HG02840 (cell line): ENCODE measurements around the gene GAPDH.
"Not testable (repeated sequence)": the region's sequence is repeated elsewhere in the genome, so short reads cannot be mapped to it uniquely, and the experiment has no call there.

Experiments
- ATAC-seq: cut with Tn5 transposase; IDR thresholded peaks from one replicate; pipeline ENCODE4 v1.9.1; 2021; ENCODE audit warnings: mild to moderate bottlenecking, moderate library complexity, moderate number of reproducible peaks; ENCODE audit not compliant: unreplicated experiment, low FRiP score

GAPDH gene

GRCh38 chr12:6528539-6529235, 5.6 kb upstream of the GAPDH start:
- no peak for ATAC-seq

DNA sequence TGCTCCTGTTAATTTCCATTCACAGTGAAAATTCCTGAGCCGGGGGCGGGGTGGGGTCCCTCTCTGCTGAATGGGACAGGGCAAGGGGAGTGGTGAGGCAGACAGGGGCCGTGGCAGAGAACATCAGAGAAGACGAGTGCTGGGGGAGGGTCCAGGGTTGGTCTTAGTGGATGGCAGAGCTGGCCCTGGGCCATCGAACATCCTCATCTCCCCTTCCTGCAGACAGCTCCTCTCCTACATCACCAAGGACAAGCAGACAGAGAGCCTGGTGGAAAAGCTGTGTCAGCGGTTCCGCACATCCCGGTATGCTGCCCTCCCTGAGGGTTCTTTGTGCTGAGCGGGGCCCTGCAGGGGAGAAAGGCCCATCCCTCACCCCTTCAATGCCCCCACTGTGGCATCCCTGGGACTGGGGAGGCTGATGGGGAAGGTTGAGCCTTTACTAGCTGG, 5.0 kb upstream of the GAPDH start:
- ATAC-seq = no peak

- ATAC-seq = no peak
Measured at GRCh38 chr12:6530576-6531260, 3.6 kb upstream of the GAPDH start.

- ATAC-seq = no peak
Measured at GRCh38 chr12:6532051-6532926, 2.0 kb upstream of the GAPDH start.

DNA sequence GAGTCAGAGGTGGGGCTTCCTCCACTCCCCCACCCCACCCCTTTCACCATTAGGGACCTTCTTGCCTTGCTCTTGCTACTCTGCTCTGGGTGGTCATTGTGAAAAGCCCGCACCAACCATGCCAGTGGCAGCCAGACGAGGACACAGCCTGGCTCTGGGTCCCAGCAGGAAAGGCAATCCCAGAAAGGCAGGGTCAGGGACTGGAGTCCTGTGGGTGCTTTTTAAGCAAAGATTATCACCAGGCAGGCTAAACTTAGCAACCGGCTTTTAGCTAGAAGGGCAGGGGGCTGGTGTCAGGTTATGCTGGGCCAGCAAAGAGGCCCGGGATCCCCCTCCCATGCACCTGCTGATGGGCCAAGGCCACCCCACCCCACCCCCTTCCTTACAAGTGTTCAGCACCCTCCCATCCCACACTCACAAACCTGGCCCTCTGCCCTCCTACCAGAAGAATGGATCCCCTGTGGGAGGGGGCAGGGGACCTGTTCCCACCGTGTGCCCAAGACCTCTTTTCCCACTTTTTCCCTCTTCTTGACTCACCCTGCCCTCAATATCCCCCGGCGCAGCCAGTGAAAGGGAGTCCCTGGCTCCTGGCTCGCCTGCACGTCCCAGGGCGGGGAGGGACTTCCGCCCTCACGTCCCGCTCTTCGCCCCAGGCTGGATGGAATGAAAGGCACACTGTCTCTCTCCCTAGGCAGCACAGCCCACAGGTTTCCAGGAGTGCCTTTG, 1.2 kb upstream of the GAPDH start:
- peak; percentile 5 for ATAC-seq

- ATAC-seq = no peak
Measured at GRCh38 chr12:6533653-6533922, 729 bp upstream of the GAPDH start.

GRCh38 chr12:6534695-6534944, 303 bp downstream of the GAPDH start:
- ATAC-seq = no peak

- ATAC-seq = peak; percentile 7
Measured at GRCh38 chr12:6534945-6535696, 804 bp downstream of the GAPDH start.

DNA sequence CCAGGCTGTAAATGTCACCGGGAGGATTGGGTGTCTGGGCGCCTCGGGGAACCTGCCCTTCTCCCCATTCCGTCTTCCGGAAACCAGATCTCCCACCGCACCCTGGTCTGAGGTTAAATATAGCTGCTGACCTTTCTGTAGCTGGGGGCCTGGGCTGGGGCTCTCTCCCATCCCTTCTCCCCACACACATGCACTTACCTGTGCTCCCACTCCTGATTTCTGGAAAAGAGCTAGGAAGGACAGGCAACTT, 1.3 kb downstream of the GAPDH start:
- no peak for ATAC-seq

DNA sequence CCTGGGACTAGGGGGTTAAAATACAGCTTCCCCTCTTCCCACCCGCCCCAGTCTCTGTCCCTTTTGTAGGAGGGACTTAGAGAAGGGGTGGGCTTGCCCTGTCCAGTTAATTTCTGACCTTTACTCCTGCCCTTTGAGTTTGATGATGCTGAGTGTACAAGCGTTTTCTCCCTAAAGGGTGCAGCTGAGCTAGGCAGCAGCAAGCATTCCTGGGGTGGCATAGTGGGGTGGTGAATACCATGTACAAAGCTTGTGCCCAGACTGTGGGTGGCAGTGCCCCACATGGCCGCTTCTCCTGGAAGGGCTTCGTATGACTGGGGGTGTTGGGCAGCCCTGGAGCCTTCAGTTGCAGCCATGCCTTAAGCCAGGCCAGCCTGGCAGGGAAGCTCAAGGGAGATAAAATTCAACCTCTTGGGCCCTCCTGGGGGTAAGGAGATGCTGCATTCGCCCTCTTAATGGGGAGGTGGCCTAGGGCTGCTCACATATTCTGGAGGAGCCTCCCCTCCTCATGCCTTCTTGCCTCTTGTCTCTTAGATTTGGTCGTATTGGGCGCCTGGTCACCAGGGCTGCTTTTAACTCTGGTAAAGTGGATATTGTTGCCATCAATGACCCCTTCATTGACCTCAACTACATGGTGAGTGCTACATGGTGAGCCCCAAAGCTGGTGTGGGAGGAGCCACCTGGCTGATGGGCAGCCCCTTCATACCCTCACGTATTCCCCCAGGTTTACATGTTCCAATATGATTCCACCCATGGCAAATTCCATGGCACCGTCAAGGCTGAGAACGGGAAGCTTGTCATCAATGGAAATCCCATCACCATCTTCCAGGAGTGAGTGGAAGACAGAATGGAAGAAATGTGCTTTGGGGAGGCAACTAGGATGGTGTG, 1.9 kb downstream of the GAPDH start:
- ATAC-seq = no peak

GRCh38 chr12:6536894-6537579, 2.7 kb downstream of the GAPDH start:
- ATAC-seq = no peak

GRCh38 chr12:6537580-6538419, 3.5 kb downstream of the GAPDH start:
- ATAC-seq = not testable (repeated sequence)

DNA sequence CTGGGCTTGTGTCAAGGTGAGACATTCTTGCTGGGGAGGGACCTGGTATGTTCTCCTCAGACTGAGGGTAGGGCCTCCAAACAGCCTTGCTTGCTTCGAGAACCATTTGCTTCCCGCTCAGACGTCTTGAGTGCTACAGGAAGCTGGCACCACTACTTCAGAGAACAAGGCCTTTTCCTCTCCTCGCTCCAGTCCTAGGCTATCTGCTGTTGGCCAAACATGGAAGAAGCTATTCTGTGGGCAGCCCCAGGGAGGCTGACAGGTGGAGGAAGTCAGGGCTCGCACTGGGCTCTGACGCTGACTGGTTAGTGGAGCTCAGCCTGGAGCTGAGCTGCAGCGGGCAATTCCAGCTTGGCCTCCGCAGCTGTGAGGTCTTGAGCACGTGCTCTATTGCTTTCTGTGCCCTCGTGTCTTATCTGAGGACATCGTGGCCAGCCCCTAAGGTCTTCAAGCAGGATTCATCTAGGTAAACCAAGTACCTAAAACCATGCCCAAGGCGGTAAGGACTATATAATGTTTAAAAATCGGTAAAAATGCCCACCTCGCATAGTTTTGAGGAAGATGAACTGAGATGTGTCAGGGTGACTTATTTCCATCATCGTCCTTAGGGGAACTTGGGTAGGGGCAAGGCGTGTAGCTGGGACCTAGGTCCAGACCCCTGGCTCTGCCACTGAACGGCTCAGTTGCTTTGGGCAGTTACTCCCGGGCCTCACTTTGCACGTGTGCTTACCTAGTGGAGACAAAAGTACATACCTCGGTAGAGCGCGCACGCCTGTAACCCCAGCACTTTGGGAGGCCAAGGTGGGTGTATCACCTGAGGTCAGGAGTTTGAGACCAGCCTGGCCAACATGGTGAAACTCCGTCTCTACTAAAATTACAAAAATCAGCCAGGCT, 4.3 kb downstream of the GAPDH start:
- ATAC-seq = no peak

DNA sequence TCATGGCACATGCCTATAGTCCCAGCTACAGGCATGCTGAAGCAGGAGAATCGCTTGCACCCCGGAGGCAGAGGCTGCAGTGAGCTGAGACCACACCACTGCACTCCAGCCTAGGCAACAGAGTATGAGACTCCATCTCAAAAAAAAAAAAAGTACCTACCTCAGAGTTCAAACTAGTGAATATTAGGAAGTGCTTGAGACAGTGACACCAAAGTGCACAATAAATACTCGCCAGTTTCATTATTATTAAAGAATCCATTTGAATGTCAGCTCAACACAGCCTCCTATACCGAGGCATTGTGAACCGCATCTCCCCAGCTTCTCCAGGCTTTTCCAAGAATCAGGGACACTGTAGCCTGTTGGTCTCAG, 5.0 kb downstream of the GAPDH start:
- ATAC-seq = no peak

- no peak for ATAC-seq
Measured at GRCh38 chr12:6539707-6540134, 5.4 kb downstream of the GAPDH start.

GRCh38 chr12:6540181-6540877, 6.0 kb downstream of the GAPDH start:
- no peak for ATAC-seq
